HepG2 (cell line): ENCODE measurements around the gene ARRDC3. TPM values are rescaled to one million over a fixed set of nuclear protein-coding genes. Genes with fewer than 3 reads are reported as not detected.

Experiments used
- HINFP ChIP-seq: sonication (generic); formaldehyde crosslinking; IDR thresholded peaks from 2 replicates; pipeline ENCODE4 v1.4.0; 2020; ENCODE audit warnings: low read depth, mild to moderate bottlenecking, missing genetic modification reagents
- JARID2 ChIP-seq: sonication (generic); formaldehyde crosslinking; IDR thresholded peaks from 2 replicates; pipeline ENCODE4 v1.8.1; 2023; ENCODE audit warnings: missing genetic modification reagents, inconsistent platforms; ENCODE audit not compliant: insufficient replicate concordance
- JUND ChIP-seq: sonication (generic); formaldehyde crosslinking; IDR thresholded peaks from 2 replicates; pipeline ENCODE4 v1.8.0; 2022; ENCODE audit warnings: mild to moderate bottlenecking, missing genetic modification reagents
- KAT8 ChIP-seq: IDR thresholded peaks from 2 replicates; pipeline ENCODE4 v1.6.1; 2016; ENCODE audit warnings: missing genetic modification reagents, missing compliant biosample characterization
- POGZ ChIP-seq: sonication (generic); formaldehyde crosslinking; IDR thresholded peaks from 2 replicates; pipeline ENCODE4 v1.4.0; 2020; ENCODE audit warnings: mild to moderate bottlenecking, missing genetic modification reagents
- PRPF4 ChIP-seq: fragments of 200-400 bp; formaldehyde crosslinking; IDR thresholded peaks from 2 replicates; pipeline ENCODE4 v1.6.1; 2016; ENCODE audit warnings: low read length, low read depth; ENCODE audit not compliant: poor library complexity, severe bottlenecking
- SNAPC4 ChIP-seq: sonication (generic); formaldehyde crosslinking; IDR thresholded peaks from 2 replicates; pipeline ENCODE4 v1.4.0; 2020; ENCODE audit warnings: mild to moderate bottlenecking, missing genetic modification reagents
- ZMYM2 ChIP-seq: sonication (generic); formaldehyde crosslinking; IDR thresholded peaks from 2 replicates; pipeline ENCODE4 v1.8.0; 2022; ENCODE audit warnings: mild to moderate bottlenecking, missing genetic modification reagents
- ZNF142 ChIP-seq: sonication (generic); formaldehyde crosslinking; IDR thresholded peaks from 2 replicates; pipeline ENCODE4 v1.4.0; 2020; ENCODE audit warnings: missing genetic modification reagents
- ZNF18 ChIP-seq: sonication (generic); formaldehyde crosslinking; IDR thresholded peaks from 2 replicates; pipeline ENCODE4 v1.8.0; 2022; ENCODE audit warnings: mild to moderate bottlenecking, missing genetic modification reagents; ENCODE audit not compliant: insufficient replicate concordance
- ZNF232 ChIP-seq: sonication (generic); formaldehyde crosslinking; IDR thresholded peaks from 2 replicates; pipeline ENCODE4 v1.4.0; 2020; ENCODE audit warnings: missing genetic modification reagents, borderline replicate concordance
- ZNF24 ChIP-seq: fragments of 450-650 bp; IDR thresholded peaks from 2 replicates; pipeline ENCODE4 v1.6.1; 2017; ENCODE audit warnings: antibody characterized with exemption, mild to moderate bottlenecking
- ZNF34 ChIP-seq: sonication (generic); formaldehyde crosslinking; IDR thresholded peaks from 2 replicates; pipeline ENCODE4 v1.4.0; 2020; ENCODE audit warnings: mild to moderate bottlenecking, missing genetic modification reagents, borderline replicate concordance
- ZNF781 ChIP-seq: sonication (generic); formaldehyde crosslinking; IDR thresholded peaks from 2 replicates; pipeline ENCODE4 v1.5.1; 2020; ENCODE audit warnings: borderline replicate concordance, mild to moderate bottlenecking, missing genetic modification reagents; ENCODE audit errors: not compliant biosample characterization
- polyA plus RNA-seq, 8 experiments: library from polyadenylated mRNA; depleted of rRNA in 3 of 8; stranded (reverse) in 7 of 8; unstranded in 1 of 8; fragments of >200 nt; fragmentation: Illumina TruSeq in 4 of 8; extraction: Trizol in 4 of 8; gene quantifications; 2 replicates each; pipeline versions ENCODE4 v1.2.1 to v1.2.3, GENCODE V29; 2011 to 2016; ENCODE audit warnings: low read depth in 4 of 8, missing spikeins in 1 of 8, mixed read lengths in 1 of 8; ENCODE audit not compliant: insufficient read depth in 1 of 8
- total RNA-seq, 5 experiments: library from RNA; depleted of rRNA; stranded (reverse); fragments of >200 nt; fragmentation: Illumina TruSeq; extraction: Trizol; gene quantifications; 2 replicates each; pipeline ENCODE4 v1.2.3, GENCODE V29; 2016; ENCODE audit warnings: low read depth in 1 of 5

The ARRDC3 gene
- total and polyA plus RNA-seq, 2 of the 13 experiments (the other 11 are each of a cell fraction or from before 2014, with no cell fraction given), result 3.4 to 24.4 TPM

- TF ChIP-seq SNAPC4 (CRISPR knock-in tag) (peak; percentile 82; the same call in 1 of the 2 replicates), JUND (CRISPR knock-in tag) (no peak), KAT8 (CRISPR knock-in tag) (peak; percentile 58; the same call in 1 of the 2 replicates), ZMYM2 (CRISPR knock-in tag) (no peak), ZNF232 (CRISPR knock-in tag) (no peak), ZNF18 (CRISPR knock-in tag) (no peak), ZNF24 (peak; percentile 44; the same call in 1 of the 2 replicates), ZNF781 (no peak), PRPF4 (no peak), ZNF34 (CRISPR knock-in tag) (no peak), JARID2 (CRISPR knock-in tag) (no peak), HINFP (no peak), POGZ (CRISPR knock-in tag) (no peak), ZNF142 (CRISPR knock-in tag) (no peak)
Observed at GRCh38 chr5:91384671-91385430, 1.7 kb upstream of the ARRDC3 start (continued).
